Measurements from ENCODE around the gene NFIX. TPM values are rescaled to one million over a fixed set of nuclear protein-coding genes. Genes with fewer than 3 reads are reported as not detected.

NFIX gene
- total RNA-seq, 4 donors from 2014 or later: 32.3 to 81.2 (median 51.6) TPM

- Histone ChIP-seq H3K27me3 (peaks cover 0 to 3% (median 0%) of the 10 kb centered on the region in 4 donors), H3K4me1 (peaks cover 0 to 25% (median 3%) of the 10 kb centered on the region in 3 donors), H3K27ac (no peak overlapping the region), H3K9me3 (no peaks in the 10 kb centered on the region), H3K4me3 (no peak overlapping the region), H3K36me3 (no peaks in the 10 kb centered on the region)
- intact Hi-C loops (cut with DNase I): no loop called here
- 93 to 95% methylated on average over 5 of the region's 5 CpGs for WGBS, 2 donors
- DNase-seq: no peak
- TF ChIP-seq CTCF (IDR thresholded peaks at IDR 0.05): no peak
- TF ChIP-seq POLR2A (IDR thresholded peaks at IDR 0.05): no peak
Observed at GRCh38 chr19:12991296-12991695, 4.0 kb upstream of the NFIX start.

GRCh38 chr19:12992729-12993128 is 2.5 kb upstream of the NFIX start:
- Histone ChIP-seq H3K27ac (no peak overlapping the region), H3K36me3 (no peaks in the 10 kb centered on the region), H3K9me3 (no peaks in the 10 kb centered on the region), H3K27me3 (peaks cover 0 to 3% (median 0%) of the 10 kb centered on the region in 4 donors), H3K4me1 (peaks cover 0 to 39% (median 6%) of the 10 kb centered on the region in 3 donors), H3K4me3 (no peak overlapping the region)
- DNase-seq: no peak
- intact Hi-C loops (cut with DNase I): no loop called here
- no peak for TF ChIP-seq POLR2A (IDR thresholded peaks at IDR 0.05)
- TF ChIP-seq CTCF (IDR thresholded peaks at IDR 0.05): no peak
- 90 to 98% methylated on average over 9 to 11 of the region's 11 CpGs for WGBS, 2 donors

GRCh38 chr19:12993562-12993961 is 1.7 kb upstream of the NFIX start:
- H3K4me1 ChIP-seq: peaks cover 0 to 47% (median 14%) of the 10 kb centered on the region in 3 donors
- no peak overlapping the region for H3K4me3 ChIP-seq
- H3K9me3 ChIP-seq: no peaks in the 10 kb centered on the region
- intact Hi-C loops (cut with DNase I): no loop called here
- H3K27ac ChIP-seq: peak overlapping the region in 2 of 4 donors; percentile 40 to 91
- peaks cover 0 to 3% (median 0%) of the 10 kb centered on the region in 4 donors for H3K27me3 ChIP-seq
- TF ChIP-seq POLR2A (IDR thresholded peaks at IDR 0.05) (no peak), CTCF (IDR thresholded peaks at IDR 0.05) (no peak)
- WGBS, 2 donors: 56 to 60% methylated on average over 3 to 7 of the region's 7 CpGs
- DNase-seq: no peak
- H3K36me3 ChIP-seq: no peaks in the 10 kb centered on the region

GRCh38 chr19:12995596-12996405 is 526 bp downstream of the NFIX start:
- no CpG with 5 or more reads among the region's 129 CpGs for WGBS, 2 donors
- peaks cover 0 to 3% (median 0%) of the 10 kb centered on the region in 4 donors for H3K27me3 ChIP-seq
- no peaks in the 10 kb centered on the region for H3K36me3 ChIP-seq
- H3K4me3 ChIP-seq: peak overlapping the region; percentile 68 to 93 (median 80)
- TF ChIP-seq POLR2A (IDR thresholded peaks at IDR 0.05): no peak
- no peak for TF ChIP-seq CTCF (IDR thresholded peaks at IDR 0.05)
- intact Hi-C loops (cut with DNase I): no loop called here
- H3K9me3 ChIP-seq: no peaks in the 10 kb centered on the region
- no peak for DNase-seq
- peak overlapping the region; percentile 91 to 98 (median 94) for H3K27ac ChIP-seq
- peaks cover 12 to 70% (median 34%) of the 10 kb centered on the region in 3 donors for H3K4me1 ChIP-seq

GRCh38 chr19:12996406-12997094 is 1.3 kb downstream of the NFIX start:
- WGBS, 2 donors: no CpG with 5 or more reads among the region's 52 CpGs
- H3K9me3 ChIP-seq: no peaks in the 10 kb centered on the region
- peaks cover 0 to 3% (median 0%) of the 10 kb centered on the region in 4 donors for H3K27me3 ChIP-seq
- peak overlapping the region; percentile 91 to 98 (median 94) for H3K27ac ChIP-seq
- no peaks in the 10 kb centered on the region for H3K36me3 ChIP-seq
- TF ChIP-seq POLR2A (IDR thresholded peaks at IDR 0.05) (peak in 1 of 4 donors; percentile 6), CTCF (IDR thresholded peaks at IDR 0.05) (no peak)
- peaks cover 19 to 77% (median 41%) of the 10 kb centered on the region in 3 donors for H3K4me1 ChIP-seq
- peak overlapping the region; percentile 68 to 93 (median 80) for H3K4me3 ChIP-seq
- DNase-seq: no peak
- intact Hi-C loops (cut with DNase I): no loop called here
